HG03064 (cell line): ENCODE measurements around the gene KAT6B.
"Not testable (repeated sequence)": the region's sequence is repeated elsewhere in the genome, so short reads cannot be mapped to it uniquely, and the experiment has no call there.

Experiments
- ATAC-seq: cut with Tn5 transposase; IDR thresholded peaks from one replicate; pipeline ENCODE4 v1.9.1; 2021; ENCODE audit warnings: low read depth; ENCODE audit not compliant: unreplicated experiment

The KAT6B gene

DNA sequence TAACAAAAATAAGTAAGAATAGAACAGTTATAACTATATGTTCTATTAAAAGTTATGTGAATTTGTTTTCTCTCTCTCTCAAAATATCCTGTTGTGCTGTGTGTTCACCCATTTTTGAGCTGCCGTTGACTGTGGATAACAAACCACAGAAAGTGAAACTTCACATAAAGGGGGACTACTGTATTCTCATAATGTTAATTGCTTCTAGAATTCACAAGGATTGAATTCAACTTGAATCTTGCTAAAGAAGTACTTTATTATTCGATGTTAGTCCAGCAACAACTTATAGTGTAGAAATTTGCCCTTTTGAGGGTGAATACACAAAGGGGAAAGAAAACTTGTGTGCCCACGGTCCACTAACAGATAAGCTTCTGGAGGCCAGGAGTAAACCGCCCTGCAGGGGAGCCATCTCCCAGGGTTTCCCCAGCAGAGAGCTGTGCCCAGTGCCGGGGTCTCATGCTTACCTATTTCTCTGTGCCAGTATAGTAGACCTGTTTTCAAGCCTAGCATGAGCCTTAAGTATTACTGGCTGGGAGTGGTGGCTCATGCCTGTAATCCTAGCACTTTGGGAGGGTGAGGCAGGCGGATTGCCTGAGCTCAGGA, 87.1 kb downstream of the KAT6B start:
- ATAC-seq: no peak

DNA sequence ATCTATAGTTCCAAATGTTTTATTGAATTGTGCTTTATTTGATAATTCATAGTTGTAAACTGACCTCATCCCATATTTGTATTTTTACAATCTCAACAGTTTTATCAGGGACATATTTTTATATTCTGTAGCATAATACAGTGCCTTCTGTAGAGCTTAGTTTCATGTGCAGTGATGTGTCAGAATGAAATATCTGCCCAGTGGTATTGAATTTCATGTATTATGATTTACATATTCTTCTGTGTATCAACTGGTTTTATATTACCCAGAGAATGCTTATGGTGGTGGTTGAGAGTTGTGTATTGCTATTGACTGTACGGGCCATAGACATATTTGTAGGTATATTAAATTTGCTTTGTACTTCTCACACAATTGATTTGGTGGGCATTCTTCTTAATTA, 89.9 kb downstream of the KAT6B start:
- no peak for ATAC-seq

DNA sequence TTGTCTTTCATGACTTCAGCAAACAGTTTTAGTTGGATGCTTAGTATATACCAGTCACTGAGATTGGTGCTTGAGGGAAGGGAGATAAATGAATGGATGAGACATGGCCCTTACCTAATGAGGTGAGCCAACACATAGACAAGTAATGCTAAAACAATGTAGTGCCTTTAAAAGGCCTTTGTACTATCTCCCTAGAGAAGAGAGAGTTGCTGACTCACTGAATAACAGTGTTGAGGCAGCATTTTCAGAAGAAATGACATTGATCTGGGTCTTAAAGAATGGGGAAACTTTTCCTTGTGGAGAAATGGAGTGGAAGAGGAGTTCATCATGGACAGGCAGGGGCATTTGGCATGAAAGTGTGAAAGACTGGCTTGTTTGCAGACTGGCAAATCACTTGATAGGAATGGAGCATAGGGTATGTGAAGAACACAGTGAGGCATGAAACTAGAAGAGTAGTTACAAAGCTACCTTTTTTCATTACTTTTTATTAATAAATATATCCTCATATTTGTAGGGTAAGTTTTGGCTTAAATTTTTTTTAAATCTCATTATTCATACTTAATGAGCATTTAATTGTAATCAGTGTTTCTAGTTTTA, 91.2 kb downstream of the KAT6B start:
- ATAC-seq: no peak

DNA sequence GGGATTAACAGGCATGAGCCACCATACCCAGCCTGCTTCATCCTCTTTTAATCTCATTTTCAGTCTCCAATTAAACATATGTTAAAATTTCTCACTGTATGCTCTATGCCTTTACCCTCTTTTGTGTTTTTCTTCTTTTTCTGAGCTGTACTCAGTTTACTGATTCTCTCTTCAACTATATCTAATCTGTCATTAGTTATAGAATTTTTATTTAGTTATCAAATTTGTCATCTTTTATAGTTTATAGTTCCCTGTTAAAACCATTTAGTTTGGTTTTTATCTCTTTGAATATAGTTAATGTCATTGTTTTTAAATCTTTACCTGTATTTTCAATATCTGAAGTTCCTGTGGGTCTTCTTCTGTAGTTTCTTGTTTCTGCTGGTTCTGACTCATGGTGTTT, 93.3 kb downstream of the KAT6B start:
- no peak for ATAC-seq

DNA sequence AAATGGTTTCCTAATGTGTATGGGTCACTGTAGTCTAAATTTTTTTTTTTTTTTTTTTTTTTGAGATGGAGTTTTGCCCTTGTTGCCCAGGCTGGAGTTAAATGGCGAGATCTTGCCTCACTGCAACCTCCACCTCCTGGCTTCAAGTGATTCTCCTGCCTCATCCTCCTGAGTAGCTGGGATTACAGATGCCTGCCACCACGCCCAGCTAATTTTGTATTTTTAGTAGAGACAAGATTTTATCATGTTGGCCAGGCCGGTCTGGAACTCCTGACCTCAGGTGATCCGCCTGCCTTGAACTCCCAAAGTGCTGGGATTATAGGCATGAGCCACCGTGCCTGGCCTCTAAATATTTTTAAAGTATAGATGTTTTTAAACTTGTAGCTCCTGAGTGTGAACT, 94.7 kb downstream of the KAT6B start:
- not testable (repeated sequence) for ATAC-seq

DNA sequence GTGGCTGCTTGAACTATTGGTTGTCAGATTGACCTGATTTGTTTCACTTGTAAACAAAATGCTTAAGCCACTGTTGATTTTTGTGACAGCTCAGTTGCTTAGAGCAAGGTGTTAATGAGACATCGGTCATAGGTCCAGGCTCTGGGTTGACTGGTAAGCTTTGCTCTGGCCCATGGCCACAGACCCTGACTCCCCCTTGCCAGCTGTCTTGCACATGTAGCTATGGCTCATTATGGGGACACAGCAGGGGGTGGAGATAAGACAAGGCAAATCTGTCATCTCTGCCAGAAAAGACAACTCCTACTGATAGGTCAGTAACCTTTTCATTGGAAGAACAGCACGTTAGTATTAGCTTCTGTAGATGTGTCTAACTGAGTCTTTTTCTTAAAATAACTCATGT, 95.3 kb downstream of the KAT6B start:
- no peak for ATAC-seq

DNA sequence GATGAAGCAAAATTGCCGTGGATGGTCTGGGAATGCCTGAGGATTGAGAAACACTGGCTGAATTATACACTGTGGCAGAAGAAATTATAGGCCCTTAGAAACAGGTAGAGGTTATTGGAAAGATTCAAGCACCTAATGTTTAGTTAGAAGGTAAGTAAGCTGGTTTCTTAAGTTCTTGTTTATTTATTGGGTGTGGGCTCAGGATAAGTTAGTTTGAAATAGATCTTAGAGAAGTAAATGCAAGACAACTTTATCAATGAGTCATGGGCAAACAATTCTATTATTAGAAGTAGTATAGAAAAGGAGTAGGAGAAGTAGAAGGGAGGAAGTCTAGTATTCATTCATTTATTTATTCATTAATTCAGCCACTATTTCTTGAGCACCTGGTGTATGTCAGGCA, 96.5 kb downstream of the KAT6B start:
- ATAC-seq: no peak

DNA sequence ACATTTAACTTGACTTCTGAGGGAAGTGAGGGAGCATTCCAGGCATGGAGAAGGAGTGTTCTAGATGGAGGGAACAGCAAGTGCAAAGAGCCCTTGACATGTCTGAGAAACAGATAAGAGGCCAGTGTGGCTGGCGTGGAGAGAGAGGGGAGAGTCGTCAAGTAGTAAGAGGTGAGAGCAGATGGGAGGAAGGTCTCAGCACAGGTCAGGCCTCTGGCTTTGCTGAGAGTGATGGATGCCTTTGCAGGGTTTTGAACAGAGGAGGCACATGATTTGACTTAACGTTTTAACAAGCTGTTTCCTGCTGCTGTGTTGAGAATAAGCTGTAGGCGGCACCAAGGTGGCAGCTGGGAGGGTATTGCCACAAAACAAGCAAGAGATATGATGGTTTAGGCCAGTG, 97.2 kb downstream of the KAT6B start:
- ATAC-seq: no peak

DNA sequence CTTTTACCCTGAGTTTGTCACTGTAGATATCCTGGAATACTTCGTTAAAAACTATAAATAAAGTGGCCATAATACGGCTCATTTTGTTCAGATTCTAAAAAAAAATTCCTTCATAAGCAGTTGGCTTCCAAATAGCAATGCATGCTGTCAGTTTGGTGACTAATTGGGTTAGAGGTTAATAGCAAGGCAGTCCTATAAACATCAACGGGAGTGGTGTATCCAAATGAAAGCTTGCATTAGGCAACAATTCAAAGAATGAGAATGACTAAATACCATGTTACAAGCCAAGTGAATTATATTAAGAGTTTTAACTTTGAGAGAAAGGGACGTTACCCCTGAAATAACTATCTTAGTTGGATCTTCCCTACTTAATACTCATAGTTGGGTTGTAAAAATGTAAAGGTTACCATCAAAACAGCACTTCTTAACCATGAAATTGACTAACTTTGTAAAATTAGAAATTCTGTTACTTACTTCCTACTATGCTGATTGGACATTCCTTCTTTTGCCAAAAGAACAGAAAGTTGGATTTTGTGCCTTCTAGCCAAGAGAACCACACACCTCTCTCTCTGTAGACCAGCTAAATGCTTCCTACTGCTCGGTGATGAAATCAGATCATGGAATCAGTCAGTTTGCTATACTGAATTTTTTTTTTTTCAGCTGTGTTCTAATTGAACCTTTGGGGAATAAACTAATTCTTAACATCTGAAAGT, 98.0 kb downstream of the KAT6B start:
- ATAC-seq: no peak

DNA sequence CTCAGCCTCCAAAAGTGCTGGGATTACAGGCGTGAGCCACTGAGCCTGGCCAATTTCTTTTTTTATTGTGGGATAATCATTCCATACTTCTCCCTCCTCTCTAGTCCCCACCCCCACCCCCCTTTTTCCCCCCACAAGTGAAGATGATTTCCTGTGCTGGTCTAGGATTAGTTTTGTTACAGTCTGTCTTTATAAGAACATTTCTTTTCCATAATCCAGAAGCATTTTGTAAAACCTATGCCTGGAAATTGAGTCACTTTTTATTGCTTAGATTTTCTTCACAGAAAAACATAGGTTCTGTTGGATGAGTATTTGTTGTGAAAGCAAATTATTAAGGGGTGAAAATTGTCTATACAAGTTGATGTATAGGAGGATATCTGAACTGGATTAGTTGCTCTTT, 98.9 kb downstream of the KAT6B start:
- no peak for ATAC-seq

DNA sequence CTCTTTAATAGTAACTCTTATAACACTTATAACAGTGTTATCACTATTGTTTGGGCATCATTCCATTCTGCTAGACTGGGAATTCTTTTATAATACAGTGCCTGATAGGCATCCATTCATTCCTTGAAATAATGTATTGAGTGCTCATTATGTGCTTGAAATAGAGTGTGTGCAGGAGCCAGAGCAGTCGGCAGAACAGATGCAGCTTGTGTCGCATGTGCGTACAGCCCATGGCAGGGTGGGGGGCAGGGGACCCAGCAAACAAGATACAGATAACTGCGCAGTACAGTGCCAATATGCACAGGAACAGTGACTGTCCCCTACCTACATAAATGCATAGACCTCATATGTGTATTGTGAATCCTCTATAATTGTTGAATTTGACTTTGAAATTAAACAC, 99.3 kb downstream of the KAT6B start:
- ATAC-seq: no peak

DNA sequence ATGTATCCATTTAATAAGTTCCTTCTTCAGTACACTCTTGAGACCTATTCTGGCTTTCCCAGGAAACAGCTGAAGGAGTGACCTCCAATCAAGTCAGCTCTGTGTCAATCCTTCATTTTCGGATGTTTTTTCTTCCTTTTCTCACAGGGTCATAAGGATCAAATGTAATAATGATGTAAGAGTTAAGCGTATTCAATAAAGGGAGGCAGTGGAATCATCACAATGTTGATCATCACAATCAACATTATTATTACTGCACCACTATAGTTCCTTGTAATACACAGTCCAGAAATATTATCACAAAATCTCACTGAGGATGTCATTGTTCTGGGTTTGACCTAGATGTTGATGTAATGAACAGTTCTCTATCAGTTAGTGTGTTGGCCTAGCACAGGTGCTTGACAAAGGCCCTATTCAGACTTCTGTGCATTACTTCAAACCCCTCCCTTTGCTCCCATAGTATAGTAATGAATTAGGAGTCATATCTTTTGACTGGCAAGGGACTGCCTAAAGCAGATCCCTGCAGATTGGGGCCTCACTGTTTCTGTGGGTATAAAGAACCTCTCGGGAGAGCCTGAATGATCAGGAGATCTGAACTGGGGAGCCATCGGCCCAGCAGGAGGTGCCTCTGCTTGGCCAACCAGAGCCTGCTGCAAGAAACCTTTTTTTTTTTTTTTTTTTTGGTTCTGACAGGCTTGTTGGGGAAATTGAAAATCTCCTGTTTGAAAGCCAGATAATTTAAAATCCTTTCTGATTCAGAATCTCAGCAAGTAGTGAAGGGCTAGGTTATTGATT, 100.6 kb downstream of the KAT6B start:
- ATAC-seq: no peak

DNA sequence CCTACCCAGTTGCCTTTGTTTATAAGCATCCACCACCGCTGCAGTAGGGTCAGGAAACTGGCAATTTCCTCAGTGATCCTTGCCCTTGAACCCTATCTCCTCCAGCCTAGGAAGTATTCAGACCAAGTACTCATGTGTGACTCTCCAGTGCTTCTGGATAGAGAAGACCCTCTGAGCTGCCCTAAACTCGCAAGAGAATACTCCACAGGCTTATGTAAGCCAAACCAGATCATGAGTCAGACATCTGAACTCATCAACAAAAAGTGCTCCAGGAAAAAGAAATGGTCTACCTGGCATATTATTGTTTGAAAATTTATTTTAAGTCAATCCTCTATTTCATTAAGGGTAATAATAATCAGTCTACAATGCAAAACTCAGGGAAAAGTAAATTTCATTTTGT, 101.3 kb downstream of the KAT6B start:
- ATAC-seq: no peak

DNA sequence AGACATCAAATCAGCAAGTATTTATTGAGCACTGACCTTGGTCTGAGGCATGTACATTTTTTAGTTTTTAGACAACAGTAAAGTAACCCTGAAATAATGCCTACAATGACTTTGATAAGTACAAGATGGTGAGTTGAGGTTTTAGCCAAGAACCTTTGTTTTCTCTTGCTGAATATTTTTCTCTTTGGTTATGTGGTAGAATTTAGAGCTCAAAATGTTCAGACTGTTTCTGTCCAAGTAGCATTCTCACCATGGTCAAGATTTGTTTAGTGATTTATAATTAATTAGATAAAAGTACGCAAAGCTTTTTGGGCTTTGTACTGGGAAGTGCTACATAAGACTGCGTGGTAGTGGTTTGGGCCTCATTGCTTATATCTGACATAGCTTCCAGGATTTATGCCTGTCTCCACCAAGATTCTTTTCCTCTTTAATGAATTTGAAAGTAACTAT, 102.4 kb downstream of the KAT6B start:
- ATAC-seq: no peak

DNA sequence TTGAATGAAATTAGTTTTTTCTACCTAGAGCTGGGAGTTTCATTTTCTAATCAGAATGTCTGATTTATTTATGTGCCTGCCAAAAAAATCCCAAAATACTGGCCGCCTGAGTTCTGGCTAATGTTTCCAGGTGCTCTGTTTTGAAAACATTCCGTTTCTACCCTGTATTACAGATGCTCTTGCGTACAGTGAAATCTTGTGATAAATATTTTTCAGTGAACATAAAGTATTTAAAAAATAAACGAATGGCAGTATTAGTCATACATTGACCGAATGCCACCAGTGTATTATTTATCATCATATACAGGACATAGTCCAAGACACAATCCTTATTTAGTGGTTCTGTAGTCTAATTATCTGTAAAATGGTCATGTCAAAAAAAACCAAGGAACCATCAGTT, 102.8 kb downstream of the KAT6B start:
- no peak for ATAC-seq

DNA sequence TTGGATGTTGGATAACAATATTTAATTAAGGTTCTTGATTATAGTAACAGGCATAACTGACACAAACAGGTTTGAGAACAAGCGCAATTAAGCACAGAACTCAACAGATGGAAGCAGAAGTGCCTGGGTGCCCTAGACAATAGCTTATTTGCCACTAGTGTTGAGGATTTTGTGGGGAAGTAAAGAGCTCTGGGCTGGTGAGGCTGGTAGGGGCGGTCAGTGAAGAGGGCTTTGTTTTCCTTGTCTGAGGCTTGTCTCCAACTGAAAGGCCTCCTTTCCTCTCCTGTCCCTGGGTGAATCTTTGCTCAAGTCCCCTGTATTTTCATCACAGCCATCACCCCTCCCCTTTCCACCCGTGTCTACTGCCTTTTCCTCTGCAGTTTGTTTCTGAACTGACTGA, 104.6 kb downstream of the KAT6B start:
- ATAC-seq: no peak

DNA sequence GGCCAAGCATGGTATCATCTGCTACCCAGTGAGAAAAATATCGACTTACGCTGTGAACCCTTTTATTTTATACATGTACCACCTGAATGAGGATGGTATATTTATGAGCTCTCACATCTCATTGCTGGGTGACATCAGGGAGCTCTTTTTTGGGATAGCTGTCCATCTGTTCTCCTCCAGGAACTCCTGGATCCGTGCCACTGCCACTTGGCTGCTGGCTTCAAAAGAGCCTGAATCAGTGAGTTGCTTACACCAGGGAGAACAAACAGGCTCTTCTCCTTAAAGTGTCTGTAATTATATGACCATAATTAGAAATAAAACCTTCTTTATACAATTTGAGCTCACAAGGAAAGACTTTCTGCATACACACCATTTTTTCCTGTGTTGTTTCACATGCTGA, 106.2 kb downstream of the KAT6B start:
- no peak for ATAC-seq

DNA sequence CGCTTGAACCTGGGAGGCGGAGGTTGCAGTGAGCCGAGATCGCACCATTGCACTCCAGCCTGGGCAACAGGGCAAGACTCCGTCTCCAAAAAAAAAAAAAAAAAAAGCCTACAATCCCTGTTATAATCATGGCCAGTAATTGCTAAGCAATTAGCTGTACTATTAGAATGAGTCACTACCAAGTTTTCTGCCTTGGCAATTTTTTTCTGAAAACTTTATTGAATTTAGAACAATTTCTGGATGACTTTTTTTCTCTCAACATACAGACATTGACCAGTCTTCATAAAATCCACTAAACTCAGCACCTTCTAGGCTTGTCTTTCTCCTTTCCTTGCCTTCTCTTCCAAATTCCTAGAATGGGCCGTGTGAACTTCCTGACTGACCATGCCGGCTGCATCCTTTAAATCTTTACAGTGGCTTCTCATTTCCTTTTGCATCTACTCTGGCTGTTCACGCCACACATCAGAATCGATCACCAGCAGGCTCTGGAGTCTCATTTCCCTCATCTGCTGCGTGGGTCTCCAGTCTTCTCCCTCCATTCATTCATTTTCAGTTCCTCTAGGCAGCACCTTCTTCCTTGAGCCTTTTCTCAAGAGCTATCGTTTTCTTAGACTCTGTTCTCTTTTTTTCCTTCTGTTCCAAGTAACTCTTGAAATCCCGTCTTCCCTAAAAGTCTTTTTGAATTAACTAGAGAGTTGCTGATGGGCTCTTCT, 107.9 kb downstream of the KAT6B start:
- no peak for ATAC-seq

DNA sequence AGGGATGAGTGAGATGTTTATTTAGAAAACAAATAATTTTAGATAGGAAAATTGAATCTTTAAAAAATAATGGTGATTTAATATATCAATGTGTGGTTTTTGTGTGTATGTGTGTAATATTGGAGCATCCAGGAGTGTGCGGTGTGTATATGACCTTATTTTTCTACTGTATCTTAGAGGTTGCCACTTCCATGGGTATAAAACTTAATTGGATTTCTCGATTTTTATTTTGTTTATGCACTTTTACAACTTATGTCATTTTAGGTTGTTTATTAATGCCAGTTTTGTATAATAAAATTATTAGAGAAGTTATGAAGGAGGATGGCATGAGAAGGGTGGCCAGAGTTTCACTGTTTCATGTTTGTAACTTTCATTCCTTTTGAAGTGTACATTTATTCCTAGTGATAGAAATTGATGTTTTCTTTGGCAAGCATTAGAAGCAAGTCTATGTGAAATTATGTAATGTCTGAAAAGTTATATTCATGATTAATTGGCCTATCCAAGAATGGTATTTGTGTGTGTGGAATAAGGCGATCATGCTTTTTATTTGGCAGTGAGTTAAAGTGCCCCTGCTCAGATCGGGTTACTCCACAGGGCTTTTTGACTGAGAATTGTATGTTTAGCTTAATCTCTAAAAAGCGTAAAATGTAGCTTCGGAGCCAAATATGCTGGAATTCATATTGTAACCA, 110.3 kb downstream of the KAT6B start:
- ATAC-seq: no peak

DNA sequence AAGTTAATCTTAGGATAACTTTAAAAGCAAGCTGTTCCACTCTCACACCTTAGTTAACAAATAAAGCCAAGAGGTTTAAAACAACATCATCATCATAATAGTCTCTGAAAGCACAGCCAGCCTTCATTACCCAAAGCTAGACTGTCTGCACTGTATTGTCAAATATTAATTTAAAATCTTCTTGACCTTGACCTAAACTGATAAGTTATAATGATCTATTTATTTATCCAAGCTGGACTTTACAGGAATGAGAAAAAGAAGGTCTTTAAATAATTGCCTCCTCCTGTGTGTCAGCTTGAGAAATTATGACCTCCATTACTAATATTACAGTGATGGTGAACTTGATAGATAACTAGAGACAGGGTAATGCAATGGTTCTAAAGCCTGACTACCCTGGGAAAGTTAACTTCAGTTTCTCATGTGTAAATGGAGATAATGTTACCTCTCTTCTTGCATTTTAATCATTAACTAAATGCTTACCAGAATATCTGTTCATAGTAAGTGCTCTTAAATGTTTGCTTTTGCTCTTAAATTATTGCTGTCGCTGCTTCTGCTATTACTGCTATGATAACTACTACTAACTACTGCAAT, 111.0 kb downstream of the KAT6B start:
- no peak for ATAC-seq
